NT2/D1 (cell line): ENCODE results near the gene PRR36.

ENCODE experiments used
- DNase-seq: peaks from one replicate; pipeline ENCODE4 v3.0.0-alpha.2; 2011; ENCODE audit warnings: low read depth, low spot score
- H3K27me3 ChIP-seq: 2 replicates; pipeline ENCODE4 v1.6.0; 2011; ENCODE audit warnings: mild to moderate bottlenecking; ENCODE audit not compliant: insufficient read length, insufficient read depth
- H3K36me3 ChIP-seq: 2 replicates; pipeline ENCODE4 v1.6.1; 2011; ENCODE audit warnings: mild to moderate bottlenecking, low read length, mixed read lengths; ENCODE audit not compliant: insufficient read depth, insufficient read length
- H3K4me1 ChIP-seq: 2 replicates; pipeline ENCODE4 v1.5.1; 2011; ENCODE audit not compliant: insufficient read depth, insufficient read length
- H3K4me3 ChIP-seq: 2 replicates; pipeline ENCODE4 v1.5.1; 2011; ENCODE audit warnings: low read depth; ENCODE audit not compliant: insufficient read length
- H3K9ac ChIP-seq: 2 replicates; pipeline ENCODE4 v1.6.0; 2011; ENCODE audit warnings: low read depth; ENCODE audit not compliant: insufficient read length
- H3K9me3 ChIP-seq: 2 replicates; pipeline ENCODE4 v1.5.1; 2011; ENCODE audit warnings: mild to moderate bottlenecking, low read length; ENCODE audit not compliant: insufficient read depth
- SUZ12 ChIP-seq: IDR thresholded peaks from 2 replicates; pipeline ENCODE4 v1.6.1; 2011; ENCODE audit not compliant: insufficient read length, insufficient read depth; ENCODE audit errors: extremely low read depth
- YY1 ChIP-seq: IDR thresholded peaks from 2 replicates; pipeline ENCODE4 v1.6.1; 2011; ENCODE audit not compliant: insufficient read length, insufficient read depth
- ZNF274 ChIP-seq: IDR thresholded peaks from 2 replicates; pipeline ENCODE4 v1.6.1; 2011; ENCODE audit warnings: mild to moderate bottlenecking, low read depth, low read length

Gene PRR36

DNA sequence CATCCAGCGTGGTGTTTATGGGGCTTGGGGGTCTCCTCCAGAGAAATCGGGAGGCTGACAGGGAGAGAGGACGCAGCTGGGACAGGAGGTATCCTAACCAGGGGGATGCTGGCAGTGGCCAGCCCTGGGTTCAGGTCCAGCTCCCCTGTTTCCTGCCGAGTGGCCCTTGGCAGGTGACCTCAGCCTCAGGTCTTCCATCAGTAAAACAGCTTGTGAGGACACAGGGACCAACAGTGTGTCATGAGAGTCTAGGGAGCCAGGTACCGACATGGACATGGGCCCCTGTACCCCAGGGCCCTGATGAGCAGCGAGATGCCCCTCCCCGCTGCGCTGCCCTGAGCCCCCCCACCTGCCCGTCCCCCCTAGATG, 24.6 kb downstream of the PRR36 start:
- no peak for DNase-seq
- H3K27me3 ChIP-seq, result peaks cover 5% of the 10 kb centered on the region
- no peaks in the 10 kb centered on the region for H3K9me3 ChIP-seq
- no peak overlapping the region for H3K9ac ChIP-seq
- peaks cover 11% of the 10 kb centered on the region for H3K4me1 ChIP-seq
- no peak for TF ChIP-seq ZNF274
- no peak for TF ChIP-seq YY1
- TF ChIP-seq SUZ12, result no peak
- H3K4me3 ChIP-seq, result no peak overlapping the region
- H3K36me3 ChIP-seq, result no peaks in the 10 kb centered on the region

DNA sequence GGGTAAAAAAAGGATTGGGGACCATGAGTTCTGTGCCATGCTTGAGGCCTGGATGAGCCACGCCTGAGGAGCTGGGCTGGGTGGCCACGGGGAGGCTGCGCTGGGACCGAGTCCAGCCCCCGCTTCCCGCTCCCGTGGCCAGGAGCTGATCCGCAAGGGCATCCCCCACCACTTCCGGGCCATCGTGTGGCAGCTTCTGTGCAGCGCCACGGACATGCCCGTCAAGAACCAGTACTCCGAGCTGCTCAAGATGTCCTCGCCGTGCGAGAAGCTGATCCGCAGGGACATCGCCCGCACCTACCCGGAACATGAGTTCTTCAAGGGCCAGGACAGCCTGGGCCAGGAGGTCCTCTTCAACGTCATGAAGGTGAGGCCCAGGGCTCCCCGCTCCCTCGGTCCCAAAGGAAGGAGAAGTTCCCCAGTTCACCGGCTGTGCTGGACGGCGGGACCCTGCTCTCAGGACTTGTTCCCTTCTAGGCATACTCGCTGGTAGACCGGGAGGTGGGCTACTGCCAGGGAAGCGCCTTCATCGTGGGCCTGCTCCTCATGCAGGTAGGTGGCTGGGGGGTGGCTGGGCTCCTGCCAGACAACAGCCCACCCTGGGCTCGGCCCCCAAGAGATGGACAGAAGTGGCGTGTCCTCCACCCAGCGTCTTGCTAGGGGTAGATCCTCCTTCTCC, 25.3 kb downstream of the PRR36 start:
- DNase-seq, result no peak
- Histone ChIP-seq H3K4me1 (peaks cover 11% of the 10 kb centered on the region), H3K36me3 (no peaks in the 10 kb centered on the region), H3K9ac (no peak overlapping the region), H3K4me3 (no peak overlapping the region), H3K9me3 (no peaks in the 10 kb centered on the region), H3K27me3 (no peaks in the 10 kb centered on the region)
- TF ChIP-seq ZNF274 (no peak), YY1 (no peak), SUZ12 (no peak)

DNA sequence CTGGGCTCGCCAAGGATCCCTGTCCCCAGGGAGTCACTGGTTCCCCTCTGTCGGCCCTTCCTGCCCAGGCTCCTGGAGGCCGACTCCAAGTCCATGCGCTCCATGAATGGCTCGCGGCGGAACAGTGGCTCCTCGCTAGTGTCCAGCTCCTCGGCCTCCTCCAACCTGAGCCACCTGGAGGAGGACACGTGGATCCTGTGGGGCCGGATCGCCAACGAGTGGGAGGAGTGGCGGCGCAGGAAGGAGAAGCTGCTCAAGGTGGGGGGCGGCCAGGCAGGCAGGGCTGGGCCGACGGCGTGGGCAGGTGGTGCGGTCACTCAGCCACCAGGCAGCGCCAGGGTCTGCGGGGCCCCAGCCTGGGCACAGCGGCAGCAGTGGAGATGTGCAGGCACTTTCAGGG, 26.5 kb downstream of the PRR36 start:
- Histone ChIP-seq H3K36me3 (no peaks in the 10 kb centered on the region), H3K4me3 (no peak overlapping the region), H3K27me3 (no peaks in the 10 kb centered on the region), H3K4me1 (peaks cover 5% of the 10 kb centered on the region), H3K9ac (no peak overlapping the region), H3K9me3 (peaks cover 5% of the 10 kb centered on the region; the same call in 1 of the 2 replicates)
- TF ChIP-seq YY1 (no peak), ZNF274 (no peak), SUZ12 (no peak)
- no peak for DNase-seq

DNA sequence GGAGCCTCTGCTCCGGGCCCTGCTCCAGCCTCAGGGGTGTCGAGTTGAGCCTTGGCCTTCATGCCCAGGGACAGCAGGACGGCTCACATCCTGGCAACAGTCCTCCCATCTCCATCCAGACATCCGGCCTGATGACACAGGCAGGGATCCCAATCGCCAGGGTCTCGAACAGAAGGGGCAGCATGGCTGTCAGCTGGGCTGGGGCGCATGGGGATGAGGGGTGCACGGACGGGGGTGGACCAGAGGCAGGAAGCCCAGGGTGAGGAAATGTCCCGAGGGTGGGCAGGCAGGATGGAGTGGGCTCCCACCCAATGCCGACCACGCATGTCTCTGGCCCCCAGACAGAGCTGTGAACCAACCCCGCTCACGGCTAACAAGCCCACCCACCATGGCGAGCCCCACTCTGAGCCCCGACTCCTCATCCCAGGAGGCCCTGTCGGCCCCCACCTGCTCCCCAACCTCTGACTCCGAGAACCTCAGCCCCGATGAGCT, 28.0 kb downstream of the PRR36 start:
- H3K36me3 ChIP-seq, result no peaks in the 10 kb centered on the region
- TF ChIP-seq YY1 (no peak), ZNF274 (no peak), SUZ12 (no peak)
- no peak overlapping the region for H3K9ac ChIP-seq
- no peak overlapping the region for H3K4me3 ChIP-seq
- peaks cover 5% of the 10 kb centered on the region for H3K4me1 ChIP-seq
- peaks cover 11% of the 10 kb centered on the region; the same call in 1 of the 2 replicates for H3K9me3 ChIP-seq
- no peak for DNase-seq
- H3K27me3 ChIP-seq, result no peaks in the 10 kb centered on the region

DNA sequence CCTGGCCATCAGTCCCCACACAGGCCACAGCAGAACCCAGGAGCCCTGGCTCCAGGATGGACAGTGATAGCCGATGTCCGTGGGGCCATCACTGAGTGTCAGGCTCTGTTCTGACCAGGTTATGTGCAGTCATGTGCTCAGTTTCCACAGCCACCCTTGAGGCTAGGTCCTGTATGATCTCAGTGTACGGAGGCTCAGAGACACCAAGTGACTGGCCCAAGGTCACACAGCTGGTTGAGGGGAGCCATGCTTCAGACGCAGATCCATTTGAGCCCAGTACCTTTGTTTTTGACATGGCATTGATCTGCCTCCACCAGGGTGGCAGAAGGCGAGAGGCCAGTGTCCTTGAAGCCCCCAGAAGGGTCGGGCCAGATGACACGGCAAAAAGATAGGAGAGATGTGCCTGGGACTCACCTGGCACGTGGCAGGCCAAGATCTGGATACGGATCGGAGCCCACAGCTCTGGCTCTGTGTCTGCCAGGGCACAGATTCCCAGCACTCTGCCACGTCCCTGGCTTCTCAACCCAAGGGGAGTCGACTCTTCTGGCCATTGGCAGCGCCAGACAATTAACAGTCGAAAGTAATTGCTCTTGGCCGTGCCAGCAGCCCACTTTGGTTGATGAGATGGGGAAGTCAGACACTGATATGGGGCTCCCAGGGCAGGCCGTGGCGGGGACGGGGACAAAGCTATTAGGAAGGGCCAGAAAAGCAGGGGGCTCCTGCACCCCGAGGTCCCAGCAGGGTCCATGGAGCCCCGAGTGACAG, 28.6 kb downstream of the PRR36 start:
- peaks cover 11% of the 10 kb centered on the region; the same call in 1 of the 2 replicates for H3K9me3 ChIP-seq
- DNase-seq, result no peak
- no peaks in the 10 kb centered on the region for H3K27me3 ChIP-seq
- no peak overlapping the region for H3K9ac ChIP-seq
- no peaks in the 10 kb centered on the region for H3K36me3 ChIP-seq
- H3K4me3 ChIP-seq, result no peak overlapping the region
- H3K4me1 ChIP-seq, result peaks cover 4% of the 10 kb centered on the region
- no peak for TF ChIP-seq SUZ12
- TF ChIP-seq ZNF274, result no peak
- no peak for TF ChIP-seq YY1

DNA sequence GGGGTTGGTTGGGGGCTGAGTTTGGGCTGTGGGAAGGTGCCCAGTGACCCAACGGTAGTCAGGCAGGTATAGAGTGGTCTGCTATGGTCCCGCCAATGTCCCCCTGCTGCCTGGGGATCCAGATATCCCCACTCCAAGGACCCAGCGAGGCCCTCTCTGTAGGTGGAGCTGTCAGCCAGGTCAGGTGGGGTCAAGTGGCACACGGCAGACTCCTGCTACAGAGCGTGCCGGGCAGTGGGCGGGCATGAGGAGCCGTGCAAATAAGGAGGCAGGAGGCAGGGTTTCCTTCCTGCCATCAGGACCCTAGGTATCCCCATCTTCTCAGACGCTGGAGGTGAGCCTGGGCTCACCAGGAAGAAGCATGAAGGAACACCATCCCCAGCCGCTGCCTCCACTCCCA, 29.2 kb downstream of the PRR36 start:
- Histone ChIP-seq H3K9ac (no peak overlapping the region), H3K27me3 (no peaks in the 10 kb centered on the region), H3K36me3 (no peaks in the 10 kb centered on the region), H3K9me3 (peaks cover 11% of the 10 kb centered on the region; the same call in 1 of the 2 replicates), H3K4me3 (no peak overlapping the region), H3K4me1 (no peaks in the 10 kb centered on the region)
- TF ChIP-seq ZNF274, result no peak
- TF ChIP-seq YY1, result no peak
- TF ChIP-seq SUZ12, result no peak
- no peak for DNase-seq

DNA sequence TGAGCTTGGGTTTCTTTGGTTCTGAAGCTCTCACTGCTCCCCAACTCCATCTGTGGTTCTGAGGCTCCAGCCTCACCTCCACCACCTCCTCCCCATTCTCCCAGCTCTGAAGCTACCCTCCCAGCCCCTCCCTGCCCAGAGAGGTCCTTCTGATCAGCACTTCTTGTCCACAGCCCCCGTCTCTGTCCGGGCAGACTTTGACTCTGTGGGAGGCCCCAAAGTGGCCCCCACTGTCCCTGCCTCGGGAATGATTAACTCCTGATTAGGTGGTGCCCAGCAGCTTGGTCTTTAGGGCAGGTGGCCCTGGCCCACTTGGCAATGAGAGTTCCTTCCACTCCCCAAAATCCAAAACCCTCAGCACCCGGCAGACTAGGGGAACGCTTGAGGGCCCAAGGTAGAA, 29.8 kb downstream of the PRR36 start:
- no peak for TF ChIP-seq SUZ12
- no peak for TF ChIP-seq YY1
- TF ChIP-seq ZNF274, result no peak
- Histone ChIP-seq H3K4me3 (no peak overlapping the region), H3K36me3 (no peaks in the 10 kb centered on the region), H3K4me1 (no peaks in the 10 kb centered on the region), H3K9me3 (peaks cover 11% of the 10 kb centered on the region; the same call in 1 of the 2 replicates), H3K27me3 (no peaks in the 10 kb centered on the region), H3K9ac (no peak overlapping the region)
- no peak for DNase-seq
